Fibroblast of upper back skin (primary cell): ENCODE data around the gene UBE2N.
"Not testable (repeated sequence)": the region's sequence is repeated elsewhere in the genome, so short reads cannot be mapped to it uniquely, and the experiment has no call there.

Experiments
- DNase-seq: peaks from one replicate; pipeline ENCODE4 v3.0.0-alpha.2; 2013

UBE2N gene

GRCh38 chr12:93442411-93443340, 929 bp upstream of the UBE2N start:
- DNase-seq = no peak

- no peak for DNase-seq
These were observed 598 bp downstream of the UBE2N start for GRCh38 chr12:93441081-93441616.

GRCh38 chr12:93440043-93440835, 1.5 kb downstream of the UBE2N start:
- no peak for DNase-seq

GRCh38 chr12:93438266-93439050, 3.3 kb downstream of the UBE2N start:
- no peak for DNase-seq

GRCh38 chr12:93434256-93434865, 7.4 kb downstream of the UBE2N start:
- no peak for DNase-seq

- DNase-seq = not testable (repeated sequence)
These were observed 9.7 kb downstream of the UBE2N start for GRCh38 chr12:93432031-93432430.

- peak; percentile 49 for DNase-seq
These were observed 11.5 kb downstream of the UBE2N start for GRCh38 chr12:93430280-93430679.

GRCh38 chr12:93429852-93430251, 11.9 kb downstream of the UBE2N start:
- no peak for DNase-seq

GRCh38 chr12:93429448-93429847, 12.3 kb downstream of the UBE2N start:
- no peak for DNase-seq

- peak; percentile 55 for DNase-seq
These were observed 13.8 kb downstream of the UBE2N start for GRCh38 chr12:93427779-93428564.

GRCh38 chr12:93426412-93426805, 15.3 kb downstream of the UBE2N start:
- DNase-seq = no peak

GRCh38 chr12:93425736-93426411, 15.9 kb downstream of the UBE2N start:
- no peak for DNase-seq

- DNase-seq = no peak
These were observed 19.7 kb downstream of the UBE2N start for GRCh38 chr12:93422050-93422449.

- peak; percentile 62 for DNase-seq
These were observed 22.2 kb downstream of the UBE2N start for GRCh38 chr12:93419388-93420034.

- no peak for DNase-seq
These were observed 23.7 kb downstream of the UBE2N start for GRCh38 chr12:93417967-93418480.

- DNase-seq = peak; percentile 88
These were observed 25.9 kb downstream of the UBE2N start for GRCh38 chr12:93415723-93416464.

GRCh38 chr12:93413064-93413463, 28.7 kb downstream of the UBE2N start:
- no peak for DNase-seq

- DNase-seq = not testable (repeated sequence)
These were observed 29.4 kb downstream of the UBE2N start for GRCh38 chr12:93412396-93412795.

GRCh38 chr12:93411060-93411459, 30.7 kb downstream of the UBE2N start:
- not testable (repeated sequence) for DNase-seq
